ENCODE data around the gene ZNF683. TPM values are rescaled to one million over a fixed set of nuclear protein-coding genes. Genes with fewer than 3 reads are reported as not detected.
"Not testable (repeated sequence)": the region's sequence is repeated elsewhere in the genome, so short reads cannot be mapped to it uniquely, and the experiment has no call there.

The ZNF683 gene
- total RNA-seq, 4 donors from 2014 or later = not detected

- WGBS, 2 donors = 88 to 90% methylated on average over 5 of the region's 5 CpGs
- no peak for DNase-seq (ENCODE audit: low spot score in 2 of 2)
- no peak overlapping the region for H3K4me3 ChIP-seq (ENCODE audit: low read depth, poor library complexity, severe bottlenecking)
- TF ChIP-seq POLR2A (IDR thresholded peaks at IDR 0.05) (no peak), CTCF (IDR thresholded peaks at IDR 0.05) (no peak)
- intact Hi-C loops (cut with DNase I; ENCODE audit: low total_unique reads) = no loop called here
These were observed 42.3 kb downstream of the ZNF683 start for GRCh38 chr1:26330276-26330675.

DNA sequence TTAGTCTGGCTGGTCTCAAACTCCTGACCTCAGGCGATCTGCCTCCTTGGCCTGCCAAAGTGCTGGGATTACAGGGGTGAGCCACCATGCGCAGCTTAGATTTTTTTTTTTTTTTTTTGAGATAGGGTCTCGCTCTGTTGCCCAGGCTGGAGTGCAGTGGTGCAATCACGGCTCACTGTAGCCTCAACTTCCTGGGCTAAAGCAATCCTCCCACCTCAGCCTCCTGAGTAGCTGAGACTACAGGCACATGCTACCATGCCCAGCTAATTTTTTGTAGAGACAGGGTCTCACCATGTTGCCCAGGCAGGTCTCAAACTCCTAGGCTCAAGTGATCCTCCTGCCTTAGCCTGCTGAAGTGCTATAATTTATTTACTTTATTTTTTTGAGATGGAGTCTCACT is 43.2 kb downstream of the ZNF683 start:
- not testable (repeated sequence) for DNase-seq (ENCODE audit: low spot score in 2 of 2); H3K4me3 ChIP-seq (ENCODE audit: low read depth, poor library complexity, severe bottlenecking)
- intact Hi-C loops (cut with DNase I; ENCODE audit: low total_unique reads) = loop anchor here (10.0 kb wide), 2 partner anchors 85 to 155 kb away; partner anchors contain the start of genes CNKSR1, LIN28A and ZNF593OS
- 94 to 98% methylated on average over 4 of the region's 4 CpGs for WGBS, 2 donors

GRCh38 chr1:26328597-26328996 is 44.0 kb downstream of the ZNF683 start:
- no peak overlapping the region for H3K4me3 ChIP-seq (ENCODE audit: low read depth, poor library complexity, severe bottlenecking)
- 64 to 83% methylated on average over 8 of the region's 8 CpGs for WGBS, 2 donors
- no peak for DNase-seq (ENCODE audit: low spot score in 2 of 2)
- TF ChIP-seq POLR2A (IDR thresholded peaks at IDR 0.05) (no peak), CTCF (IDR thresholded peaks at IDR 0.05) (no peak)
- intact Hi-C loops (cut with DNase I; ENCODE audit: low total_unique reads) = loop anchor here (10.0 kb wide), 2 partner anchors 86 to 154 kb away; partner anchors contain the start of genes CNKSR1, LIN28A and ZNF593OS

GRCh38 chr1:26327956-26328362 is 44.6 kb downstream of the ZNF683 start:
- TF ChIP-seq CTCF (IDR thresholded peaks at IDR 0.05) = no peak
- no peak for TF ChIP-seq POLR2A (IDR thresholded peaks at IDR 0.05)
- no peak for DNase-seq (ENCODE audit: low spot score in 2 of 2)
- intact Hi-C loops (cut with DNase I; ENCODE audit: low total_unique reads) = loop anchor here (10.0 kb wide), 2 partner anchors 87 to 153 kb away; partner anchors contain the start of genes CNKSR1, LIN28A and ZNF593OS
- 71 to 72% methylated on average over 5 to 8 of the region's 8 CpGs for WGBS, 2 donors
- no peak overlapping the region for H3K4me3 ChIP-seq (ENCODE audit: low read depth, poor library complexity, severe bottlenecking)

DNA sequence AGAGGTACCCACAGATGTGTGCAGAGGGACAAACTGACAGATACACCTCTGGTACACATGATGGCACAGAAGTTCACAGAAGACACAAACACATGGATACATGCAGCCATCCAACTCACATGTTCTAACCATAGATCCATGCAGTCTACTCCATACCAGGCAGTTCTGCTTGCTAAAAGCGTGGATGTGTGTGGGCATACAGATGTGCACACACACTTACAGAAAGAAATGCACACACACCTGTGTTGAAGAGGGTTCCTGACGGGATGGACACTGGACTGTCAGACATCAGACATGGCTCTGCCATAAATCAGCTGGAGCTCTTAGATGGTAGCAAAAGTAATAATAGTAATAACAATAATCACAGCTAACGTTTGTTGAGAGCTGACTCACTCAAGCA is 48.0 kb downstream of the ZNF683 start:
- intact Hi-C loops (cut with DNase I; ENCODE audit: low total_unique reads) = loop anchor here (5.0 to 10.0 kb wide), 3 partner anchors 37 to 150 kb away; partner anchors contain the start of genes CNKSR1, LIN28A and ZNF593OS
- 85 to 87% methylated on average over 3 of the region's 3 CpGs for WGBS, 2 donors
- DNase-seq (ENCODE audit: low spot score in 2 of 2) = no peak
- TF ChIP-seq POLR2A (IDR thresholded peaks at IDR 0.05) (no peak), CTCF (IDR thresholded peaks at IDR 0.05) (no peak)
- H3K4me3 ChIP-seq (ENCODE audit: low read depth, poor library complexity, severe bottlenecking) = no peak overlapping the region

DNA sequence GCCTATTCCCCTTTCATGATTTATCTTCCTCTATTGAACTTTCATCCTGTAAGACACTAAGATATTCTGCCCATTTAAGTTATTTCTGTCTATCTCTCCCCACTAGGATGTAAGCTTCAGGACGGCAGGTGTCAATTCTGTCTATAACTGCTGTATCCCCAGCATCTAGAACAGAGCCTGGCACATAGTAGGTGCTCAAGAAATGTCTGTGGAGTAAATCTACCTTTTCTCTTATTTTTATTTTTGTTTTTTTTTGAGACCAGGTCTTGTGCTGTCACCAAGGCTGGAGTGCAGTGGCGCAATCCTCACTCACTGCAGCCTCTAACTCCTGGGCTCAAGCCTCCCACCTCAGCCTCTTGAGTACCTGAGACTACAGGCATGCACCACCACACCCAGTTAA is 49.2 kb downstream of the ZNF683 start:
- TF ChIP-seq POLR2A (IDR thresholded peaks at IDR 0.05) (no peak), CTCF (IDR thresholded peaks at IDR 0.05) (no peak)
- 90 to 97% methylated on average over 2 of the region's 2 CpGs for WGBS, 2 donors
- intact Hi-C loops (cut with DNase I; ENCODE audit: low total_unique reads) = loop anchor here (2.0 to 10.0 kb wide), 4 partner anchors 36 to 149 kb away; partner anchors contain the start of genes CNKSR1, LIN28A and ZNF593OS
- H3K4me3 ChIP-seq (ENCODE audit: low read depth, poor library complexity, severe bottlenecking) = no peak overlapping the region
- DNase-seq (ENCODE audit: low spot score in 2 of 2) = no peak
